Thoracic aorta endothelial cell (primary cell): Measurements from ENCODE around the gene MIDN. TPM values are rescaled to one million over a fixed set of nuclear protein-coding genes. Genes with fewer than 3 reads are reported as not detected.

Experiments
- total RNA-seq: library from RNA; depleted of rRNA; stranded (reverse); fragments of >200 nt; gene quantifications from 2 replicates; pipeline ENCODE4 v1.2.3, GENCODE V29; 2012

Gene MIDN
- total RNA-seq: 20.2 and 22.2 TPM in 2 replicates

DNA sequence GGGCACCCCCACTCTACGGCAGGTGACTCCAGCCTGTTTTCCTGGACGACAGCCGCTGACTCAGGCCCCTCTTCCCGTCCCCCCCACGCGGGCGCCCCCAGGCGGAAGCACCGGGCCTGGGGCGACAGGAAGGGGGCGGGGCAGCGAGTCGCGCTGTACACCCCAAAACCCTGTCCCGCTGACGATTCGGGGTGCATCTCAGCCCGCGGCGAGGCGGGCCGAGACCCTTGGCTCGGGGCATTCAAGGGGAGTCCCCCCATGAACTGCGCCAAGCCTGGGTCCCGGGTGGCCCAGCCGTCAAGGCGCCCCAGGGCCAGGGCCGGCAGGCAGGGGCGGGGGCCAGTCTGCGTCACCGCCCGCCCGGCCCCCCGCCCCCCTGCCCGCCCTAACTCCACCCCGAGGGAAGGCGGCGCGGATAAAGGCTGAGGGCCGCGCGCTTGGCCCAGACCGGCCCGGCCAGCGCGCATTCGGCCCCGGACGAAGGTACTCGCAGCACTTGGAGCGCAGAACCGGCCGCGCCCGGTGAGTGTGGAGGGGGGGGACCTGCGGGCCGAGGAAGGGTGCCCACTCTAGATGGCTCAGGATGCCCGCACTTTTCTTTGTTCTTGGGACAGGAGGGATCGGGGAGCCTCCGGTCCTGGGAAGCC is at the start of gene MIDN:
MIDN (plus strand) TSS at position 445 of the 647 bp plus-strand sequence. CDS start 1,714 bp downstream, outside the sequence.

DNA sequence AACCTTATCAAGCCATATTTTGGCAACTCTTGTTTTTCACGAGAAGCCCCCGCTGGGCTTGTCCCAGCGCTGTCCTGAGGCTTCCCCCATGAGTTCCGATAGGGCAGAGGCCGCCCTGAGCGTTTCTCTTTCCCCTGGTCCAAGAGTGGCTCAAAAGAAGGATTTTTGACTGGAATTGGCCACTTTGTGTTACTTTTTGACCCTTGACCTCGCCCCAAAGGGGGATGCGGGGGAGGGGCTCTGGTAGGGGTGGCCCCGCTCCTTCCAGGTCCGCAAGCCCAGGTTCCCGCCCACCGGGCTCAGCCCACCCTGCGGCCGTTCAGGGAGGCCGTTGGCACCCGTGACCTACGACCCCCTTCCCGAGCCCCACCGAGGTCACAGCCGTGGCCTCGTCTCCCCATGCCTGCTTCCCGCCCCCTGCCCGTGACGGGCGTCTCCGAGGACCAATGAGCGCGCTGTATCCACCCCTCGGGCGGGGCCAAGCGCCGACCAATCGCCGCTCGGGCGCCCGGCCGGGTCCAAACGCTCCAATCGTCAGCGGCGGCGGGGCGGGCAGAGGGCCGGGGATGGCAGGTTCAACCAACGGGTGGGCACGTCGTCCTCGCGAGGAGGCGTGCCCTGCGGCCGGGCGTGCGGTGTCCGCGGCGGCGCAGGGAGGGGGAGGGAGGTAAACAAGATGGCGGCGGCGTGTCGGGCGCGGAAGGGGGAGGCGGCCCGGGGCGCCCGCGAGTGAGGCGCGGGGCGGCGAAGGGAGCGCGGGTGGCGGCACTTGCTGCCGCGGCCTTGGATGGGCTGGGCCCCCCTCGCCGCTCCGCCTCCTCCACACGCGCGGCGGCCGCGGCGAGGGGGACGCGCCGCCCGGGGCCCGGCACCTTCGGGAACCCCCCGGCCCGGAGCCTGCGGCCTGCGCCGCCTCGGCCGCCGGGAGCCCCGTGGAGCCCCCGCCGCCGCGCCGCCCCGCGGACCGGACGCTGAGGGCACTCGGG is 43.0 kb upstream of the MIDN start, which contains the start of gene STK11:
STK11 (plus strand) TSS at position 665 of the 986 bp plus-strand sequence. CDS start 1,136 bp downstream, outside the sequence.

DNA sequence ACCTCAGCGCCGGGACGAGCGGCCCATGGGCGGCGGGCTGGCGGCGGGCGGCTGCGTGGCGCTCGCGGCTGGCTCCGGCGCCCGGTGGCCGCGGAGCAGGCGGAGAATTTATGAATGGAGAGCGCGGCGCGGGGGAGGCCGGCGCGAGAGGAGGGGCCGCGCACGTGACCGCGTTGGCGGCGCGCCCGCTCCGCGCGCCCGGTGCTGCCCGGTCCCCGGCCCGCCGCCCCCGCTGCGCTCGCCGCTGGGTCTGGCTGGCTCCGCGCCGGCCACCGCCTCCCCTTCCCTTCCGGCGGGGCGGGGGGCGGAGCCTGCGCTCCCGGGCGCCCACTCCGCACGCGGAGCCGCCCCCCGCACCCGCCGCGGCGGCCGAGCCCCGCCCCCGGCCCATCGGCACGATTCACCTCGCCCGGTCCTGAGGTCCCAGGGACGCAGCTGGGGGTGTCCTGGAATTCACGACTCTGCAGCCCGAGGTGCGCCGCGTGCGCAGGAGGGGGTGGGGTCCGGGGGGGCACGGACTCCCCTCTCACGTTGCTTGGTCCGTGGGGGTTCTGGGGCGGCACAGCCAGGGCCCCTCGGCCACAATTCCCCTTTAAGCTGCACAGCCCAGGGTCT is 10.5 kb upstream of the MIDN start, which contains the start of gene CBARP:
CBARP (minus strand) TSS at position 252 of the 615 bp plus-strand sequence. CDS start 1,905 bp downstream, outside the sequence.

DNA sequence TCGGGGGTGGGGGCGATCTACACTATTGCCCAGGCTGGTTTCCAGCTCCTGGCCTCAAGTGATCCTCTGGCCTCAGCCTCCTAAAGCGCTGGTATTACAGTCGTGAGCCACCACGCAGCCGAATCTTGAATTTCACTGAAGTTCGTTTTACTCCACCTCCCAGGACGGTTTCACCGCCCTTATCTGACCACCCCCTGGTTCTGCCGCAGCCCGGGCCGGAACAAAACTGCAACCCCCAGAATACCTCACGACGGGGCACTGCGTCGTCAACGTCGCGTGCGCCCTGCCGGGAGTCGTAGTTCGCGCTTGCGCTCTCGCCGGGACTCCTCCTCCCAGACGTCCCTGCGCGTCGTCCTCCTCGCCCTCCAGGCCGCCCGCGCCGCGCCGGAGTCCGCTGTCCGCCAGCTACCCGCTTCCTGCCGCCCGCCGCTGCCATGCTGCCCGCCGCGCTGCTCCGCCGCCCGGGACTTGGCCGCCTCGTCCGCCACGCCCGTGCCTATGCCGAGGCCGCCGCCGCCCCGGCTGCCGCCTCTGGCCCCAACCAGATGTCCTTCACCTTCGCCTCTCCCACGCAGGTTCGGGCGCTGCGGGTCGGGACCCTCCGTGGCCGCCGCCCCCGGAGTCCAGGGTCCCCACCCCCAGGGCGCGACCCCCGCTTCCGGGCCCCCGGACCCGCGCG is 6.8 kb upstream of the MIDN start, which contains the start of gene ATP5F1D:
ATP5F1D (plus strand) TSS at position 335 of the 679 bp plus-strand sequence; CDS start at position 435, 100 bp downstream.

GRCh38 chr19:1269065-1269477 is 20.7 kb downstream of the MIDN start, which contains the start of gene CIRBP:
Gene CIRBP (plus strand): TSS chr19:1269332. CDS start chr19:1270934, 1,602 bp downstream.

GRCh38 chr19:1275260-1275975 is 27.0 kb downstream of the MIDN start, which contains the start of gene FAM174C:
Gene FAM174C (plus strand): TSS chr19:1275530. CDS start chr19:1275550, 20 bp downstream.

DNA sequence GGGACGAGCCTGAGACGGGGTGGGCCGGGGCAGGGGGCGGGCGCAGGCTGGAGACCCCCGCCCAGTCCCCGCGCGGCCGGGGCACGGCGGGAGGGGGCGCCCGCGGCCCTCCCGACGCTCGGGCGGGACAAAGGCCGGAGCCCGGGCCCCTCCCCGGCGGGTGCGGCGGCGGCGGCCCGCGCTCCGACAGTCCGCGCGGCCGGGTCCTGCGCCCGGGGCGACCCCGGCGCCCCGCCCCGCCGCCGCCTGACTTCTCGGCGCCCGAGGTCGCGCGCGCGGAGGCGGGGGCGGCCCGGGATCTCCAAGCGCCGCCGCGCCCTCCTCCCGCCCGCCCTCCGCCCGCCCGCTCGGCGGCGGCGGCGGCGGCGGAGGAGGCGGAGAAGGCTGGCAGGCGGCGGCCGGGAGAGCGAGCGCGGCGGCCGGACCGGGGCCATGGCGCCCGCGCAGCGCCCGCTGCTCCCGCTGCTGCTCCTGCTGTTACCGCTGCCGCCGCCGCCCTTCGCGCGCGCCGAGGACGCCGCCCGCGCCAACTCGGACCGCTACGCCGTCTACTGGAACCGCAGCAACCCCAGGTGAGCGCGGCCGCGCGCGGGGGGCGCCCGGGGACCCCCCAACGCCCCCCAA is 37.5 kb downstream of the MIDN start, which contains the start of gene EFNA2:
EFNA2 (plus strand) TSS at position 137 of the 624 bp plus-strand sequence; CDS start at position 433, 296 bp downstream.

Other genes starting within 250 kb of the MIDN start
- 0.43 and 0.80 TPM in 2 replicates for gene GRIN3B, start 248.2 kb upstream of the MIDN start, total RNA-seq
- 61.7 and 66.5 TPM in 2 replicates for gene TMEM259, start 227.5 kb upstream of the MIDN start, total RNA-seq
- gene RNU6-2, start 227.1 kb upstream of the MIDN start, total RNA-seq: not detected in 2 replicates
- 140 and 181 TPM in 2 replicates for gene CNN2, start 222.0 kb upstream of the MIDN start, total RNA-seq
- 4.1 and 6.2 TPM in 2 replicates for gene ABCA7, start 208.5 kb upstream of the MIDN start, total RNA-seq
- 6.8 and 12.9 TPM in 2 replicates for gene ARHGAP45, start 181.4 kb upstream of the MIDN start, total RNA-seq
- 82.4 and 139 TPM in 2 replicates for gene POLR2E, start 153.2 kb upstream of the MIDN start, total RNA-seq
- gene GPX4, start 144.6 kb upstream of the MIDN start, total RNA-seq: 226 and 365 TPM in 2 replicates
- gene SBNO2, start 74.3 kb upstream of the MIDN start, total RNA-seq: 26.5 and 37.5 TPM in 2 replicates
- gene STK11, start 42.8 kb upstream of the MIDN start, total RNA-seq: 68.5 and 75.7 TPM in 2 replicates
- gene CBARP, start 10.6 kb upstream of the MIDN start, total RNA-seq: 3.1 and 3.8 TPM in 2 replicates
- 21.3 and 23.3 TPM in 2 replicates for gene ATP5F1D, start 6.8 kb upstream of the MIDN start, total RNA-seq
- 129 and 154 TPM in 2 replicates for gene CIRBP, start 20.7 kb downstream of the MIDN start, total RNA-seq
- gene FAM174C, start 26.9 kb downstream of the MIDN start, total RNA-seq: 25.6 and 30.5 TPM in 2 replicates
- 0.27 TPM in 1 of 2 replicates, not detected in the other for gene EFNA2, start 37.3 kb downstream of the MIDN start, total RNA-seq
- gene NDUFS7, start 135.3 kb downstream of the MIDN start, total RNA-seq: 48.8 and 60.9 TPM in 2 replicates
- gene GAMT, start 153.0 kb downstream of the MIDN start, total RNA-seq: 15.6 and 15.7 TPM in 2 replicates
- gene DAZAP1, start 159.0 kb downstream of the MIDN start, total RNA-seq: 66.4 and 95.1 TPM in 2 replicates
- gene RPS15, start 189.8 kb downstream of the MIDN start, total RNA-seq: 638 and 737 TPM in 2 replicates
- 0.07 and 0.13 TPM in 2 replicates for gene APC2, start 201.5 kb downstream of the MIDN start, total RNA-seq
- gene C19orf25, start 230.6 kb downstream of the MIDN start, total RNA-seq: 14.0 and 17.9 TPM in 2 replicates
- gene PCSK4, start 241.8 kb downstream of the MIDN start, total RNA-seq: 1.1 and 1.3 TPM in 2 replicates
- 0.57 and 1.1 TPM in 2 replicates for gene REEP6, start 242.6 kb downstream of the MIDN start, total RNA-seq